ENCODE measurements around the gene CCK. TPM values are rescaled to one million over a fixed set of nuclear protein-coding genes. Genes with fewer than 3 reads are reported as not detected.

Gene CCK
- total RNA-seq, 1 donor: not detected

DNA sequence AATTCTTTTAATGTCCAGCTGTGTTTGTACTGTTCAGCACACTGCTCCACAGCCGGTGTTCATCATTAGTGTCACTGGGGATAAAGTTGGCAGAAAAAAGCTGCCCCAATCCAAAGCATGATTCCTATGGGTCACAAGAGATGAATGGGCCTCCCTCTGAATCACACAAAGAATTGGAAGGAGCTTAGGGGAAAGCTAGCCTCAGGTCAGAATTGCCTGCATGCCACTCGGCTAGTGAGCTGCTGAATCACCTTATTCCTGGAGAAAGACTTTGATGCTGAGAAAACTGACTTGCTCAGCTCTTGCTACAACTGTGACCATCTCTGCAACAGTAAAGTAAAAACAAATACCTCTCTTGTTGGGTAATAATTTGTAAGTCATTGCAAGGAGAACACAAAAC lies 3.5 kb downstream of the CCK start:
- DNase-seq (ENCODE audit: low read depth): peak; percentile 14

DNA sequence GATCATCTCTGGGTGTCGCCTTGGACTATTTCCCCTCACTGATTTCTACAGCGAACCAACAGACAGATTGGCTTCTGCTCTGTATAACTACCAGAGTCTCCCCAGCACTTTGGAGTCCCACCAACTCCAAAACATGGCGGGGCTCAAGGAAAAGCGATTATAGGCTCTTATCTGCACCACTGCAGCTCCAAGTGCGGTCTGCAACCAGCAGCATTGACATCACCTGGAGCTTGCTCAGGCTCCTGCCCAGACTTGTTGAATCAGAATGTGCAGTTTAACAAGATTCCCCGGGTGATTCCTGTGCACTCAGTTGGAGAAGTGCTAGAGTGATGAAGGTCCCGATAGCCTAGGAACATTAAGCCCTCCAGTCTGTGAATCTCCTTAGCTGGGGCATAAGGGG lies 9.0 kb downstream of the CCK start:
- TF ChIP-seq, protein P1, sequence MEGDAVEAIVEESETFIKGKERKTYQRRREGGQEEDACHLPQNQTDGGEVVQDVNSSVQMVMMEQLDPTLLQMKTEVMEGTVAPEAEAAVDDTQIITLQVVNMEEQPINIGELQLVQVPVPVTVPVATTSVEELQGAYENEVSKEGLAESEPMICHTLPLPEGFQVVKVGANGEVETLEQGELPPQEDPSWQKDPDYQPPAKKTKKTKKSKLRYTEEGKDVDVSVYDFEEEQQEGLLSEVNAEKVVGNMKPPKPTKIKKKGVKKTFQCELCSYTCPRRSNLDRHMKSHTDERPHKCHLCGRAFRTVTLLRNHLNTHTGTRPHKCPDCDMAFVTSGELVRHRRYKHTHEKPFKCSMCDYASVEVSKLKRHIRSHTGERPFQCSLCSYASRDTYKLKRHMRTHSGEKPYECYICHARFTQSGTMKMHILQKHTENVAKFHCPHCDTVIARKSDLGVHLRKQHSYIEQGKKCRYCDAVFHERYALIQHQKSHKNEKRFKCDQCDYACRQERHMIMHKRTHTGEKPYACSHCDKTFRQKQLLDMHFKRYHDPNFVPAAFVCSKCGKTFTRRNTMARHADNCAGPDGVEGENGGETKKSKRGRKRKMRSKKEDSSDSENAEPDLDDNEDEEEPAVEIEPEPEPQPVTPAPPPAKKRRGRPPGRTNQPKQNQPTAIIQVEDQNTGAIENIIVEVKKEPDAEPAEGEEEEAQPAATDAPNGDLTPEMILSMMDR (IDR thresholded peaks at IDR 0.05; ENCODE audit: insufficient read depth, low read depth, low read length): no peak
- no peak overlapping the region for H3K4me3 ChIP-seq (ENCODE audit: low read depth, low read length)
- no peak for DNase-seq (ENCODE audit: low read depth)

More for the DNA sequence above, 3.5 kb downstream of the CCK start:
- no peak overlapping the region for H3K4me3 ChIP-seq (ENCODE audit: low read depth, low read length)
- TF ChIP-seq, protein P1 (IDR thresholded peaks at IDR 0.05; ENCODE audit: insufficient read depth, low read depth, low read length): no peak

DNA sequence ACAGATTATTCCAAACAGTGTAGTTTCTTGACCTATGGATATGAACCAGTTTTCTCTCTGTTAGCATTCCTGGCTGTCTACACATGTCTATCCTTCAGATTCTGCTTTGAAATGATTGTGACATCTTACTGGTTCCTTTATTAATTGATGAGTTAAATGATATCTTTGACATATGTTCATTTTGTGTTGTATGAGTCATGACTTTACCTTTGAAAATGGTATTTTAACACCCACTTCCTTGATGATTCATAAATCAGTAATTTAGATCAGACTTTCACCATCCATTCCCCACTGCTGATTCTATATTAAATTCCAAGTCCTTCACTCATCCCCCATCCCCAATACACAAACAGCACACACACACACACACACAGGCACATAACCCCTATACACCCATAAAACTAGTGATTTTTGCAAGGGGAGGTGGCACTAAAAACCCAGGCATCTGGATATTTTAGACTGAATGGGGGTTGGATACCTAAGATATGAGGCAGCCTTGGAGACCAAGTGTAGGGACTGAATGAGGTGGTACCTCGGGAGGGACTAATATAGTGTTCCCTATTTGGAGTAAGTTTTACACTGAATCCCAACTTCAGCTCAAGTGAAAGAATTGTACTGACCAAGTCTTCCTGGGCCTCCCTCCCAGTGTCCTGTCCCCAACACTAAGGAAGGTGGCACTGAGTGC lies 9.7 kb downstream of the CCK start:
- no peak for DNase-seq (ENCODE audit: low read depth)
- TF ChIP-seq, protein P1 (IDR thresholded peaks at IDR 0.05; ENCODE audit: insufficient read depth, low read depth, low read length): no peak
- H3K4me3 ChIP-seq (ENCODE audit: low read depth, low read length): no peak overlapping the region

DNA sequence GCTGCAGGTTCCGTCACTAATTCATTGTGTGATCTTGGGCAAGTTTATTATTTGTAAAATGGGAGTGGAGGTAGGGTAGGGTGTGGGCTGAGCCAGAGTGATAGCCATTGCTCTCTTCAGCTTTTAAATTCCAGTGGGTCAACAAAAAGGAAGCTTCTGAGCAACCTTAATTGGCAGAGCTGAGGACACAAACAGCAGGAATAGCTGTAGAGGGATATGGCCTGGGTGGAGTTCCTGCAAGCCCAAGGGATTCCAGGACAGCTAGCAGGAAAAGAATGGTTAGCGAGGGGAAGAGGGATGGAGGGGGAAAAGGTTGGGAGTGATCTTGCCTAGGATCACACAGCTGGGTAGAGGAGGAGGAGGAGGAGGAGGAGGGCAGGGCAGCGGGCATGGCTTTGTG lies 11.4 kb downstream of the CCK start:
- no peak overlapping the region for H3K4me3 ChIP-seq (ENCODE audit: low read depth, low read length)
- TF ChIP-seq, protein P1 (IDR thresholded peaks at IDR 0.05; ENCODE audit: insufficient read depth, low read depth, low read length): no peak
- no peak for DNase-seq (ENCODE audit: low read depth)

DNA sequence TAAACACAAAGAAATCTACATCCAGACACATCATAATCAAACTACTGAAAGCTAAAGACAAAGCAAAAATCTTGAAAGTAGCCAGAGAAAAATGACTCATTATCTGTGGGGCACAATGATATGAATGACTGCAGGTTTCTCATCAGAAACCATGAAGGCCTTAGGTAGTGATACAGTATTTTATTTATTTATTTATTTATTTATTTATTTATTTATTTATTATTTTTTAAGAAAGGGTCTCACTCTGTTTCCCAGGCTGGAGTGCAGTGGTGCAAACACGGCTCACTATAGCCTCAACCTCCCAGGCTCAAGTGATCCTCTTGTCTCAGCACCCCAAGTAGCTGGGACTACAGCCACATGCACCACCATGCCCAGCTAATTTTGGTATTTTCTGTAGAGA lies 15.2 kb downstream of the CCK start:
- H3K4me3 ChIP-seq (ENCODE audit: low read depth, low read length): no peak overlapping the region
- DNase-seq (ENCODE audit: low read depth): no peak
- TF ChIP-seq, protein P1 (IDR thresholded peaks at IDR 0.05; ENCODE audit: insufficient read depth, low read depth, low read length): no peak

DNA sequence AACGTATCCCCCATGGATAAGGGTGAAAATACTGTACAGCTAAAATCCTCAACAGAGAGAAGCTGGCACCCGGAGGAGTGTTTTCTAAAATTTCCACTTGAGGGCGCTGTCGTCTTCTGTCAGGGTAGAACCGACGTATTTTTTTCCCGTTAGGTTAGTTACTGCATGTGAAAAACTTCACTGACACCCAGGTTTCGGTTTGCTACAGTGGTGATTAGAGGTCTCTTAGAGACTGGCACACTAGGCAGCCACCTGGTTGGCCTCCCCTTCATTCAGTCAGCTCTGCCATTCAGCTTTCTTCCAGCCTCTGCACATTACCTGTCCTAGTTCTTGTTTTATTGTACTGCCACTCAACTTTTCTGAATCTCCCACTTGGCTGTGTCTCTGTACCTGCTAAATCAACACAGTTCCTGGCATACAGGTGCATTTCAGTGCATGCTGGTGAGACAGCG lies 18.4 kb downstream of the CCK start:
- H3K4me3 ChIP-seq (ENCODE audit: low read depth, low read length): no peak overlapping the region
- peak; percentile 64 for DNase-seq (ENCODE audit: low read depth)
- TF ChIP-seq, protein P1 (IDR thresholded peaks at IDR 0.05; ENCODE audit: insufficient read depth, low read depth, low read length): peak; percentile 70

DNA sequence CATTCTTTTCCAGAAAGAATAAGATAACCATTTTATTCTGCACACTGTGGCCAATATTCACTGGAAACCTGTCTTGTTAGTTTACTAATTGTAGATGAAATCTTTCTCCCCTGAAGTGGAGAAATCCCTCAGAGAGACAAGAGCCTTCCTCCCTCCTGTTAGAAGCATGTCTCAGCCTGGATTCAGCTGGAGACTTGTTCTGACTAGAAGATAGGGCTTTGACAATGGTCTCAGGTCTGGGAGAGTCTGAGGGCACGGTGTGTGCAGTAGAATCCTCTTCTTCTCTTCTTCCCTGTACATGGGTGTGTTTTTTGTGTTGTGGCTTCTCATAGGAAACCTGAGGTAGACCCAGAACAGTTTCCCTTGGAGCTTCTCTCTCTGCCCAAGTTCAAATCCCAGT lies 19.9 kb downstream of the CCK start:
- TF ChIP-seq, protein P1 (IDR thresholded peaks at IDR 0.05; ENCODE audit: insufficient read depth, low read depth, low read length): no peak
- DNase-seq (ENCODE audit: low read depth): no peak
- H3K4me3 ChIP-seq (ENCODE audit: low read depth, low read length): no peak overlapping the region

Data from fibroblast of villous mesenchyme (primary cell).